NCI-H345 treated with DMSO at 0.1 percent for 48 hours (cell line): Measurements from ENCODE around the gene GMPR2.

Experiments used
- DNase-seq: peaks from one replicate; lab custom pipeline; 2025; ENCODE audit not compliant: unreplicated experiment; lab: John Stamatoyannopoulos, UW

The GMPR2 gene

GRCh38 chr14:24282736-24283135 is 50.0 kb downstream of the GMPR2 start:
- DNase-seq = no peak

GRCh38 chr14:24283796-24284460 is 51.2 kb downstream of the GMPR2 start:
- no peak for DNase-seq

- no peak for DNase-seq
Measured at GRCh38 chr14:24284501-24285035, 51.8 kb downstream of the GMPR2 start.

GRCh38 chr14:24285351-24285750 is 52.6 kb downstream of the GMPR2 start:
- no peak for DNase-seq

- DNase-seq = no peak
Measured at GRCh38 chr14:24286996-24287395, 54.3 kb downstream of the GMPR2 start.
